Measurements from ENCODE around the gene GPR4. TPM values are rescaled to one million over a fixed set of nuclear protein-coding genes. Genes with fewer than 3 reads are reported as not detected.

GPR4 gene
- total RNA-seq, 2 experiments from 2014 or later: 0.38 TPM; not detected in 1

GRCh38 chr19:45600340-45600885 lies 1.6 kb downstream of the GPR4 start:
- H3K27ac ChIP-seq (ENCODE audit: low read depth, low read length, poor library complexity, severe bottlenecking): no peak overlapping the region
- intact Hi-C loops (cut with micrococcal nuclease; ENCODE audit: unreplicated experiment): no loop called here
- H4K20me1 ChIP-seq (ENCODE audit: insufficient read depth, low read length): no peaks in the 10 kb centered on the region
- POLR2A ChIA-PET: interaction anchor here (0.6 kb wide), 1 partner anchor 14 kb away, joined by 3 read pairs; no protein-coding TSS in a partner anchor
- no peak overlapping the region for H2AFZ ChIP-seq (ENCODE audit: low read length)
- no peak for DNase-seq (ENCODE audit: low spot score)
- CTCF ChIA-PET (ENCODE audit: unreplicated experiment): no interaction called here
- BruUV-seq (replicated peaks): no TSS peak
- H3K4me3 ChIP-seq (ENCODE audit: low read depth, low read length, poor library complexity, severe bottlenecking): no peak overlapping the region
- H3K79me2 ChIP-seq (ENCODE audit: insufficient read depth, low read depth, low read length): no peaks in the 10 kb centered on the region
- TF ChIP-seq EZH2phosphoT487 (IDR thresholded peaks at IDR 0.05; ENCODE audit: borderline replicate concordance, low read depth, low read length) (no peak), CTCF (conservative IDR thresholded peaks at IDR 0.05; ENCODE audit: low read length) (no peak)
- peaks cover 19% of the 10 kb centered on the region for H3K4me1 ChIP-seq (ENCODE audit: insufficient read depth, low read length, poor library complexity, severe bottlenecking)
- H3K9me2 ChIP-seq (ENCODE audit: insufficient read depth, low read length): no peaks in the 10 kb centered on the region
- H3K36me3 ChIP-seq (ENCODE audit: insufficient read depth, low read length): no peaks in the 10 kb centered on the region
- H3K4me2 ChIP-seq (ENCODE audit: low read length): no peak overlapping the region
- H3K9me3 ChIP-seq (ENCODE audit: low read length): no peaks in the 10 kb centered on the region

GRCh38 chr19:45599286-45599685 lies 2.7 kb downstream of the GPR4 start:
- no peak overlapping the region for H3K27ac ChIP-seq (ENCODE audit: low read depth, low read length, poor library complexity, severe bottlenecking)
- BruUV-seq (replicated peaks): no TSS peak
- H3K4me1 ChIP-seq (ENCODE audit: insufficient read depth, low read length, poor library complexity, severe bottlenecking): peaks cover 19% of the 10 kb centered on the region
- H3K4me3 ChIP-seq (ENCODE audit: low read depth, low read length, poor library complexity, severe bottlenecking): no peak overlapping the region
- CTCF ChIA-PET (ENCODE audit: unreplicated experiment): interaction anchor here (0.5 kb wide), 1 partner anchor 160 kb away, joined by 3 read pairs; no protein-coding TSS in a partner anchor
- TF ChIP-seq CTCF (conservative IDR thresholded peaks at IDR 0.05; ENCODE audit: low read length): no peak
- no peak for TF ChIP-seq EZH2phosphoT487 (IDR thresholded peaks at IDR 0.05; ENCODE audit: borderline replicate concordance, low read depth, low read length)
- intact Hi-C loops (cut with micrococcal nuclease; ENCODE audit: unreplicated experiment): no loop called here
- H3K36me3 ChIP-seq (ENCODE audit: insufficient read depth, low read length): no peaks in the 10 kb centered on the region
- POLR2A ChIA-PET: interaction anchor here (0.5 kb wide), 1 partner anchor 68 kb away, joined by 3 read pairs; no protein-coding TSS in a partner anchor
- no peaks in the 10 kb centered on the region for H3K9me3 ChIP-seq (ENCODE audit: low read length)
- H3K4me2 ChIP-seq (ENCODE audit: low read length): peak overlapping the region; percentile 63
- no peaks in the 10 kb centered on the region for H3K79me2 ChIP-seq (ENCODE audit: insufficient read depth, low read depth, low read length)
- H2AFZ ChIP-seq (ENCODE audit: low read length): no peak overlapping the region
- no peaks in the 10 kb centered on the region for H4K20me1 ChIP-seq (ENCODE audit: insufficient read depth, low read length)
- no peak for DNase-seq (ENCODE audit: low spot score)
- H3K9me2 ChIP-seq (ENCODE audit: insufficient read depth, low read length): no peaks in the 10 kb centered on the region

- intact Hi-C loops (cut with micrococcal nuclease; ENCODE audit: unreplicated experiment): no loop called here
- TF ChIP-seq EZH2phosphoT487 (IDR thresholded peaks at IDR 0.05; ENCODE audit: borderline replicate concordance, low read depth, low read length) (no peak), CTCF (conservative IDR thresholded peaks at IDR 0.05; ENCODE audit: low read length) (no peak)
- Histone ChIP-seq H4K20me1 (ENCODE audit: insufficient read depth, low read length) (no peaks in the 10 kb centered on the region), H2AFZ (ENCODE audit: low read length) (peak overlapping the region; percentile 58; the same call in 1 of the 2 replicates), H3K27ac (ENCODE audit: low read depth, low read length, poor library complexity, severe bottlenecking) (no peak overlapping the region), H3K4me3 (ENCODE audit: low read depth, low read length, poor library complexity, severe bottlenecking) (peak overlapping the region; percentile 44), H3K9me3 (ENCODE audit: low read length) (no peaks in the 10 kb centered on the region), H3K36me3 (ENCODE audit: insufficient read depth, low read length) (no peaks in the 10 kb centered on the region), H3K79me2 (ENCODE audit: insufficient read depth, low read depth, low read length) (no peaks in the 10 kb centered on the region), H3K4me1 (ENCODE audit: insufficient read depth, low read length, poor library complexity, severe bottlenecking) (peaks cover 19% of the 10 kb centered on the region), H3K4me2 (ENCODE audit: low read length) (peak overlapping the region; percentile 63), H3K9me2 (ENCODE audit: insufficient read depth, low read length) (no peaks in the 10 kb centered on the region)
- DNase-seq (ENCODE audit: low spot score): peak; percentile 24
- BruUV-seq (replicated peaks): no TSS peak
- POLR2A ChIA-PET: interaction anchor here (0.5 kb wide), 1 partner anchor 69 kb away, joined by 3 read pairs; no protein-coding TSS in a partner anchor
- CTCF ChIA-PET (ENCODE audit: unreplicated experiment): interaction anchor here (0.6 kb wide), 1 partner anchor 47 kb away, joined by 3 read pairs; no protein-coding TSS in a partner anchor
These were observed 3.6 kb downstream of the GPR4 start for GRCh38 chr19:45598267-45599001.

Measured in OCI-LY7 (cell line).